ENCODE measurements around the gene WDR7. TPM values are rescaled to one million over a fixed set of nuclear protein-coding genes. Genes with fewer than 3 reads are reported as not detected.

The WDR7 gene
- total and polyA plus RNA-seq, 10 of the 15 experiments (the other 5 are each of a cell fraction or from before 2014, with no cell fraction given): 2.8 to 16.5 (median 11.7) TPM

GRCh38 chr18:56823986-56824565 is 172.9 kb downstream of the WDR7 start:
- SMC1A ChIA-PET (ENCODE audit: uncharacterized antibody, unreplicated experiment): interaction anchor here (1.0 kb wide), 1 partner anchor 46 kb away, joined by 3 read pairs; no protein-coding TSS in a partner anchor
- CTCF ChIA-PET: interaction anchor here (0.9 to 1.1 kb wide), 2 partner anchors 34 to 45 kb away, joined by 3 to 4 read pairs; no protein-coding TSS in a partner anchor
- RAD21 ChIA-PET (ENCODE audit: unreplicated experiment): no interaction called here

More at GRCh38 chr18:56823986-56824565, 172.9 kb downstream of the WDR7 start:
- intact Hi-C loops (cut with micrococcal nuclease; ENCODE audit: unreplicated experiment) (no loop called here), in situ Hi-C loops (cut with MboI) (no loop called here)
- H2AFZ ChIP-seq (ENCODE audit: control insufficient read depth, low read depth, low read length): no peak overlapping the region
- no peaks in the 10 kb centered on the region for H4K20me1 ChIP-seq (ENCODE audit: control insufficient read depth, insufficient read depth)
- POLR2A ChIA-PET: no interaction called here
- no peak overlapping the region for H3K4me3 ChIP-seq
- no peak for FAIRE-seq
- 97% methylated on average over 1 of the region's 1 CpG for WGBS (ENCODE audit: insufficient coverage, insufficient replicate concordance, low lambda C conversion rate, missing lambda C conversion rate)
- H3K9ac ChIP-seq (ENCODE audit: control insufficient read depth, insufficient read depth, low read length): no peak overlapping the region
- H3K9me3 ChIP-seq (replicated peaks; ENCODE audit: control insufficient read depth, insufficient read depth, low read length): no peaks in the 10 kb centered on the region
- no peak overlapping the region for H3K4me2 ChIP-seq (ENCODE audit: control insufficient read depth, insufficient read depth)
- TF ChIP-seq ZNF207 (IDR thresholded peaks at IDR 0.05; ENCODE audit: borderline replicate concordance) (no peak), HCFC1 (IDR thresholded peaks at IDR 0.05; ENCODE audit: low read length) (no peak), EZH2 (IDR thresholded peaks at IDR 0.05; ENCODE audit: borderline replicate concordance, control insufficient read depth, low read depth, low read length) (no peak), RELB (IDR thresholded peaks at IDR 0.05; ENCODE audit: low read depth) (no peak), BCL11A (IDR thresholded peaks at IDR 0.05; ENCODE audit: low read depth, low read length) (no peak), YBX1 (IDR thresholded peaks at IDR 0.05) (no peak), ATF7 (IDR thresholded peaks at IDR 0.05; ENCODE audit: low read depth) (no peak), JUNB (IDR thresholded peaks at IDR 0.05) (no peak), TAF1 (IDR thresholded peaks at IDR 0.05; ENCODE audit: borderline replicate concordance, low read depth, low read length) (no peak), POLR2AphosphoS2 (IDR thresholded peaks at IDR 0.05; ENCODE audit: low read depth, low read length) (no peak), ELK1 (IDR thresholded peaks at IDR 0.05; ENCODE audit: low read depth, low read length) (no peak), BMI1 (IDR thresholded peaks at IDR 0.05; ENCODE audit: borderline replicate concordance) (no peak), SIX5 (IDR thresholded peaks at IDR 0.05; ENCODE audit: low read depth, low read length, severe bottlenecking) (no peak)
- ATAC-seq: no peak
- H3K36me3 ChIP-seq (ENCODE audit: control insufficient read depth in 2 of 2, insufficient read depth in 2 of 2, low read length in 1 of 2): no peaks in the 10 kb centered on the region
- H3K27me3 ChIP-seq (replicated peaks in 1 of 2; ENCODE audit: control insufficient read depth in 2 of 2, insufficient read depth in 2 of 2, low read length in 1 of 2): no peaks in the 10 kb centered on the region
- H3K4me1 ChIP-seq (ENCODE audit: control insufficient read depth, insufficient read depth, low read length): no peaks in the 10 kb centered on the region
- BruUV-seq (replicated peaks): no TSS peak
- H3K27ac ChIP-seq (ENCODE audit: control insufficient read depth, insufficient read depth): no peak overlapping the region
- DNase-seq (ENCODE audit: low read depth, low spot score): no peak
- no peaks in the 10 kb centered on the region for H3K79me2 ChIP-seq (ENCODE audit: control insufficient read depth, insufficient read depth, low read length)
